Muscle layer of duodenum (tissue), 2 donors: ENCODE measurements around the gene CDK11B.
"Not testable (repeated sequence)": the region's sequence is repeated elsewhere in the genome, so short reads cannot be mapped to it uniquely, and the experiment has no call there.

ENCODE experiments used
- H3K27ac ChIP-seq: one replicate; pipeline ENCODE4 v1.7.0; 2013; ENCODE audit warnings: mild to moderate bottlenecking, low read length
- H3K27me3 ChIP-seq: one replicate; pipeline ENCODE4 v1.7.0; 2013; ENCODE audit warnings: low read depth, mild to moderate bottlenecking, control low read depth, low read length
- H3K36me3 ChIP-seq, 2 donors: one replicate each; pipeline ENCODE4 v1.7.0; 2013; ENCODE audit warnings: low read length in 2 of 2, control low read depth in 1 of 2, mild to moderate bottlenecking in 1 of 2; ENCODE audit not compliant: insufficient read depth in 2 of 2, control insufficient read depth in 1 of 2
- H3K4me1 ChIP-seq, 2 donors: one replicate each; pipeline ENCODE4 v1.7.0; 2013; ENCODE audit warnings: low read length in 2 of 2, mild to moderate bottlenecking in 2 of 2, control low read depth in 1 of 2, moderate library complexity in 1 of 2; ENCODE audit not compliant: insufficient read depth in 2 of 2, control insufficient read depth in 1 of 2
- H3K4me3 ChIP-seq, 2 donors: one replicate each; pipeline ENCODE4 v1.7.0; 2013; ENCODE audit warnings: low read length in 2 of 2, low read depth in 1 of 2, mild to moderate bottlenecking in 1 of 2
- H3K9me3 ChIP-seq, 2 donors: one replicate each; pipeline ENCODE4 v1.7.0; 2013; ENCODE audit warnings: low read length in 2 of 2, control low read depth in 1 of 2, mild to moderate bottlenecking in 1 of 2; ENCODE audit not compliant: control insufficient read depth in 1 of 2
- donor health status: healthy.

Gene CDK11B

GRCh38 chr1:1658583-1659549 lies at the start of gene CDK11B:
CDK11B (minus strand) TSS chr1:1659004; CDS start chr1:1657485, 1,519 bp downstream.
- Histone ChIP-seq H3K4me3 (peak within 1 kb of the TSS; percentile 46 to 65), H3K27ac (peak within 1 kb of the TSS; percentile 93), H3K36me3 (peaks cover 8 to 25% of the 10 kb centered on the region in 2 donors)
- not testable (repeated sequence) for H3K27me3 ChIP-seq, H3K9me3 ChIP-seq, H3K4me1 ChIP-seq

- H3K27ac ChIP-seq, H3K4me3 ChIP-seq, H3K9me3 ChIP-seq: not testable (repeated sequence)
These were observed 49.1 kb upstream of the CDK11B start for GRCh38 chr1:1707897-1708296.

GRCh38 chr1:1707241-1707640 lies 48.4 kb upstream of the CDK11B start:
- H3K27me3 ChIP-seq, H3K27ac ChIP-seq, H3K4me1 ChIP-seq, H3K9me3 ChIP-seq, H3K4me3 ChIP-seq: not testable (repeated sequence)
- peaks cover 0 to 17% of the 10 kb centered on the region in 2 donors for H3K36me3 ChIP-seq

More at GRCh38 chr1:1707897-1708296, 49.1 kb upstream of the CDK11B start:
- H3K36me3 ChIP-seq = peaks cover 0 to 17% of the 10 kb centered on the region in 2 donors
- H3K4me1 ChIP-seq, H3K27me3 ChIP-seq: not testable (repeated sequence)

GRCh38 chr1:1705623-1706022 lies 46.8 kb upstream of the CDK11B start:
- not testable (repeated sequence) for H3K4me3 ChIP-seq, H3K27me3 ChIP-seq, H3K27ac ChIP-seq, H3K9me3 ChIP-seq, H3K4me1 ChIP-seq
- H3K36me3 ChIP-seq = peaks cover 0 to 17% of the 10 kb centered on the region in 2 donors

GRCh38 chr1:1704284-1704957 lies 45.6 kb upstream of the CDK11B start:
- peaks cover 0 to 17% of the 10 kb centered on the region in 2 donors for H3K36me3 ChIP-seq
- not testable (repeated sequence) for H3K27me3 ChIP-seq, H3K4me1 ChIP-seq, H3K9me3 ChIP-seq, H3K4me3 ChIP-seq, H3K27ac ChIP-seq

GRCh38 chr1:1703796-1704195 lies 45.0 kb upstream of the CDK11B start:
- H3K9me3 ChIP-seq = no peaks in the 10 kb centered on the region

GRCh38 chr1:1702506-1702905 lies 43.7 kb upstream of the CDK11B start:
- not testable (repeated sequence) for H3K27me3 ChIP-seq, H3K4me1 ChIP-seq

More at GRCh38 chr1:1703796-1704195, 45.0 kb upstream of the CDK11B start:
- no peak overlapping the region for H3K4me3 ChIP-seq
- H3K4me1 ChIP-seq = no peaks in the 10 kb centered on the region
- H3K27me3 ChIP-seq = no peaks in the 10 kb centered on the region
- H3K36me3 ChIP-seq = peaks cover 0 to 17% of the 10 kb centered on the region in 2 donors
- no peak overlapping the region for H3K27ac ChIP-seq

GRCh38 chr1:1700557-1700956 lies 41.8 kb upstream of the CDK11B start:
- H3K4me3 ChIP-seq, H3K27me3 ChIP-seq, H3K9me3 ChIP-seq: not testable (repeated sequence)

More at GRCh38 chr1:1702506-1702905, 43.7 kb upstream of the CDK11B start:
- H3K27ac ChIP-seq, H3K4me3 ChIP-seq, H3K9me3 ChIP-seq: not testable (repeated sequence)
- peaks cover 0 to 17% of the 10 kb centered on the region in 2 donors for H3K36me3 ChIP-seq

GRCh38 chr1:1700067-1700466 lies 41.3 kb upstream of the CDK11B start:
- H3K4me3 ChIP-seq, H3K4me1 ChIP-seq: not testable (repeated sequence)

More at GRCh38 chr1:1700557-1700956, 41.8 kb upstream of the CDK11B start:
- H3K4me1 ChIP-seq, H3K27ac ChIP-seq: not testable (repeated sequence)
- peaks cover 0 to 10% of the 10 kb centered on the region in 2 donors for H3K36me3 ChIP-seq

GRCh38 chr1:1699061-1699460 lies 40.3 kb upstream of the CDK11B start:
- H3K27ac ChIP-seq, H3K9me3 ChIP-seq, H3K4me1 ChIP-seq, H3K36me3 ChIP-seq, H3K4me3 ChIP-seq, H3K27me3 ChIP-seq: not testable (repeated sequence)

More at GRCh38 chr1:1700067-1700466, 41.3 kb upstream of the CDK11B start:
- H3K36me3 ChIP-seq = peaks cover 0 to 10% of the 10 kb centered on the region in 2 donors
- H3K9me3 ChIP-seq, H3K27me3 ChIP-seq, H3K27ac ChIP-seq: not testable (repeated sequence)

- not testable (repeated sequence) for H3K4me3 ChIP-seq, H3K27me3 ChIP-seq, H3K9me3 ChIP-seq
These were observed 38.8 kb upstream of the CDK11B start for GRCh38 chr1:1697358-1698183.

More at GRCh38 chr1:1697358-1698183, 38.8 kb upstream of the CDK11B start:
- H3K27ac ChIP-seq, H3K4me1 ChIP-seq, H3K36me3 ChIP-seq: not testable (repeated sequence)
